HG02798 (cell line): ENCODE measurements around the gene ZNF490.
"Not testable (repeated sequence)": the region's sequence is repeated elsewhere in the genome, so short reads cannot be mapped to it uniquely, and the experiment has no call there.

Experiments
- ATAC-seq: cut with Tn5 transposase; IDR thresholded peaks from one replicate; pipeline ENCODE4 v1.9.1; 2021; ENCODE audit warnings: mild to moderate bottlenecking; ENCODE audit not compliant: unreplicated experiment, poor library complexity

Gene ZNF490

GRCh38 chr19:12623361-12624031, 12.9 kb upstream of the ZNF490 start:
- no peak for ATAC-seq

GRCh38 chr19:12621253-12622024, 10.8 kb upstream of the ZNF490 start:
- not testable (repeated sequence) for ATAC-seq

GRCh38 chr19:12617646-12618045, 7.0 kb upstream of the ZNF490 start:
- no peak for ATAC-seq

GRCh38 chr19:12611361-12611699, 717 bp upstream of the ZNF490 start:
- no peak for ATAC-seq

- ATAC-seq = no peak
Measured at GRCh38 chr19:12607631-12608030, 3.0 kb downstream of the ZNF490 start.

GRCh38 chr19:12606796-12607195, 3.8 kb downstream of the ZNF490 start:
- ATAC-seq = no peak

- ATAC-seq = peak; percentile 51
Measured at GRCh38 chr19:12603714-12604113, 6.9 kb downstream of the ZNF490 start.

- no peak for ATAC-seq
Measured at GRCh38 chr19:12597594-12597993, 13.0 kb downstream of the ZNF490 start.

GRCh38 chr19:12596927-12597548, 13.6 kb downstream of the ZNF490 start:
- no peak for ATAC-seq

GRCh38 chr19:12596485-12596884, 14.1 kb downstream of the ZNF490 start:
- ATAC-seq = no peak

GRCh38 chr19:12581100-12581499, 29.5 kb downstream of the ZNF490 start:
- ATAC-seq = no peak

GRCh38 chr19:12580180-12580694, 30.4 kb downstream of the ZNF490 start:
- ATAC-seq = no peak

GRCh38 chr19:12578641-12579040, 32.0 kb downstream of the ZNF490 start:
- no peak for ATAC-seq

GRCh38 chr19:12574036-12574435, 36.6 kb downstream of the ZNF490 start:
- no peak for ATAC-seq

GRCh38 chr19:12567951-12568350, 42.7 kb downstream of the ZNF490 start:
- no peak for ATAC-seq

GRCh38 chr19:12566380-12566779, 44.2 kb downstream of the ZNF490 start:
- not testable (repeated sequence) for ATAC-seq

- ATAC-seq = peak; percentile 57
Measured at GRCh38 chr19:12564016-12564664, 46.5 kb downstream of the ZNF490 start.

GRCh38 chr19:12555456-12555930, 55.1 kb downstream of the ZNF490 start:
- ATAC-seq = no peak

- peak; percentile 99 for ATAC-seq
Measured at GRCh38 chr19:12551060-12551832, 59.4 kb downstream of the ZNF490 start, which contains the start of gene ZNF564. Gene ZNF564 (minus strand): TSS chr19:12551482. CDS start chr19:12551332, 150 bp downstream.

- ATAC-seq = no peak
Measured at GRCh38 chr19:12546903-12547302, 63.7 kb downstream of the ZNF490 start.
